Measurements from ENCODE around the gene FOXRED1.

FOXRED1 gene

DNA sequence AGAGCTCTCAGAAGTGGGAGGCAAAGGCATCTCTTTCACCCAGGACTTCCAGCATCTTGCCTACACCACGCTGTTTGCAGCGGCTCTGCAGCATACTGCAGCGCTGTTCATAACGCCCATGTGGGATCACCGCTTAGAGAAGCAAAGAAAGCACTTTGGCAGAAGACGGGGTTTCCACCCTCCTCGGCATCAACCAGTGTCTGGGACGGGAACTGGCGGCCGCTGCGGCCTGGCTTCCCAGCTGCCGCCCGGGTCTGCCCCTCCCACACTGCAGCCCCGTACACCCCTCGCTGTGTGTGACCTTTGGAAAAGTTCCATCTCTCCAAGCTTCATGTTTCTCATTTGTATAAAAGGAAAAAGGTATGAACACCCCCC lies 13.4 kb downstream of the FOXRED1 start:
- DNase-seq (ENCODE audit: low read depth): peak; percentile 41
- peak overlapping the region; percentile 71 for H3K4me3 ChIP-seq (ENCODE audit: low read depth, low read length)
- TF ChIP-seq, protein P1, sequence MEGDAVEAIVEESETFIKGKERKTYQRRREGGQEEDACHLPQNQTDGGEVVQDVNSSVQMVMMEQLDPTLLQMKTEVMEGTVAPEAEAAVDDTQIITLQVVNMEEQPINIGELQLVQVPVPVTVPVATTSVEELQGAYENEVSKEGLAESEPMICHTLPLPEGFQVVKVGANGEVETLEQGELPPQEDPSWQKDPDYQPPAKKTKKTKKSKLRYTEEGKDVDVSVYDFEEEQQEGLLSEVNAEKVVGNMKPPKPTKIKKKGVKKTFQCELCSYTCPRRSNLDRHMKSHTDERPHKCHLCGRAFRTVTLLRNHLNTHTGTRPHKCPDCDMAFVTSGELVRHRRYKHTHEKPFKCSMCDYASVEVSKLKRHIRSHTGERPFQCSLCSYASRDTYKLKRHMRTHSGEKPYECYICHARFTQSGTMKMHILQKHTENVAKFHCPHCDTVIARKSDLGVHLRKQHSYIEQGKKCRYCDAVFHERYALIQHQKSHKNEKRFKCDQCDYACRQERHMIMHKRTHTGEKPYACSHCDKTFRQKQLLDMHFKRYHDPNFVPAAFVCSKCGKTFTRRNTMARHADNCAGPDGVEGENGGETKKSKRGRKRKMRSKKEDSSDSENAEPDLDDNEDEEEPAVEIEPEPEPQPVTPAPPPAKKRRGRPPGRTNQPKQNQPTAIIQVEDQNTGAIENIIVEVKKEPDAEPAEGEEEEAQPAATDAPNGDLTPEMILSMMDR (IDR thresholded peaks at IDR 0.05; ENCODE audit: insufficient read depth, low read depth, low read length, missing control alignments): no peak

DNA sequence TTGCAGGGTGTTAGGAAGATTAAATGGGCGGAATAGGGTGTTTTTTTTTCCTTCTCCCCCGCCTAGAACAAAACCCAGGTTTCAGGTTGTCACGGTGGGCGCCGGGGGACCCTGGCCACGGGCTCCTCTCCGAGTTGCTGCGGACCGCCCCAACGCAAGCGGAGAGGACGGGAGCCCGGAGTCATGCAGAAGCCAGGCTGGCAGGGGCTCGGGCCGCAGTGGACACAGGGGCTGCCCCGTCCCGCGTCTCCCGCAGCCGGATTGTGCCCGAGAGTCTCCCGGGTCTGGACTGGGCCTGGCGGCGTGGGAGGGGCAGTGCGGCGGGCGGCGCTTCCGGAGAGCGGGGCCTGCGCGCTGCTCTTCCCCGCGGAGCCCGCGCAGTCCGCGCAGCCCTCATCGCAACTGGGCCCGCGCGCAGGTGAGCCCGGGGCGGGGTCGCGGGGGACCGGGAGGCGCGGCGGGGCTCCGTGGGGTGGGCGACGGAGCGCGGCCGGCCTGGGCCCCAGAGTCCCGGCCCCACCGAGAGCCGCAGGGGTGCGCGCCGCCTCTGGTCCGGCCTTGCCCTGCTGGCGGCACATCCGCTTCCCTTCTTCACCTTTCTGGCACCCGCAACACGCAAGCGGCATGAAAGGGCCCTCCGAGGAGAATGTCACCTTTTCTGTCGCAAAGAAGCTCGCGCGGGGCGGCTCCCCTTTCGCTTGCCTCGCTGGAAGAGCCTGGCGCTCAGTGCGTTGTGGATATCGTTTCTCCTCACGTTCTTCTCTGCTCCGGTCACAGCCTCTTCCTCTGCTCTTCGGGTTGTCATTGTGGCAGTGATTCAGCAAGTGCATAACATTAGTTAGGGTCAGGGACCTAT lies 14.0 kb downstream of the FOXRED1 start, which contains the start of gene TIRAP:
TIRAP (plus strand) TSS at position 358 of the 856 bp plus-strand sequence. CDS start 7,802 bp downstream, outside the sequence.
- DNase-seq (ENCODE audit: low read depth): peak; percentile 70
- TF ChIP-seq, protein P1 (IDR thresholded peaks at IDR 0.05; ENCODE audit: insufficient read depth, low read depth, low read length, missing control alignments): no peak
- H3K4me3 ChIP-seq (ENCODE audit: low read depth, low read length): peak within 1 kb of the TSS; percentile 71

- peak overlapping the region; percentile 71 for H3K4me3 ChIP-seq (ENCODE audit: low read depth, low read length)
- TF ChIP-seq, protein P1 (IDR thresholded peaks at IDR 0.05; ENCODE audit: insufficient read depth, low read depth, low read length, missing control alignments): no peak
- DNase-seq (ENCODE audit: low read depth): peak; percentile 91
Observed at GRCh38 chr11:126284829-126285228, 15.9 kb downstream of the FOXRED1 start.

GRCh38 chr11:126288237-126288636 lies 19.3 kb downstream of the FOXRED1 start:
- no peak for DNase-seq (ENCODE audit: low read depth)
- no peak overlapping the region for H3K4me3 ChIP-seq (ENCODE audit: low read depth, low read length)
- TF ChIP-seq, protein P1 (IDR thresholded peaks at IDR 0.05; ENCODE audit: insufficient read depth, low read depth, low read length, missing control alignments): no peak

DNA sequence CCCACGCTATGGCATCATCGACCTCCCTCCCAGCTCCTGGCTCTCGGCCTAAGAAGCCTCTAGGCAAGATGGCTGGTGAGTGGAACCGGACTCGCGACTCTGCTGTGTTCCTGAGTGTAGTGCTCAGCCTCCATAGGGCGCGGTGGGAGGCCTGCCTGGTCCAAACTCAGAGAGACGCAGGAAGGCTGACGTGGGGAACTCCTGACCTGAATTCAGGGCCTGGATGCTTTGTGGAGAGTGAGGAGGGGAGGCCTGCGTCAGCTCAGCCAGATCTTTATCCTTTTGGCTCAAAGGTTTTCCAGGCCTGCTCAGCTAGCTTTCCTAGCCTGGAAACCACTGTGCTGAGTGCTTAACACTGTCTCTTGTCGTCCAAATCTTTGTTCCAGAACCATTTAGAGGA lies 21.9 kb downstream of the FOXRED1 start:
- TF ChIP-seq, protein P1 (IDR thresholded peaks at IDR 0.05; ENCODE audit: insufficient read depth, low read depth, low read length, missing control alignments): no peak
- DNase-seq (ENCODE audit: low read depth): no peak
- no peak overlapping the region for H3K4me3 ChIP-seq (ENCODE audit: low read depth, low read length)

DNA sequence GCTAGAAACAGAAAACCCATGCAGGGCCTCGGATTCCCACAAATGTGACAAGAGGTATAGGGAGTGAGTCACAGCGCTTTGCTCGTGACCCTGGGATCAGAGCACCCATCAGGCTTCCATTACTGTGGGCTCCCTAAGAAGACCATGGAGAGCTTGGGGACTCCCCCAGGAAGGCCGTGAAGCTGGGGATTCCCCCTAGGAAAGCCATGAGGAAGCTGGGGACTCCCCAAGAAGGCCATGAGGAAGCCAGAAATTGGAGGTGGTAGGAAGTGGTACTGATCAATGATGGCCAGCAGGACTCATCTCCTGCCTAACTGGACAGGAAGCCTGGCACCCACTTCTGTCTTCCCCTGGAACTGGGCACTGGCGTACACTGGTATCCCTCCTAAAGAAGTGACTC lies 24.8 kb downstream of the FOXRED1 start:
- peak; percentile 27 for DNase-seq (ENCODE audit: low read depth)
- TF ChIP-seq, protein P1 (IDR thresholded peaks at IDR 0.05; ENCODE audit: insufficient read depth, low read depth, low read length, missing control alignments): no peak
- no peak overlapping the region for H3K4me3 ChIP-seq (ENCODE audit: low read depth, low read length)

Measured in GM12865 (cell line).